ENCODE data around the gene TMEM139.

DNA sequence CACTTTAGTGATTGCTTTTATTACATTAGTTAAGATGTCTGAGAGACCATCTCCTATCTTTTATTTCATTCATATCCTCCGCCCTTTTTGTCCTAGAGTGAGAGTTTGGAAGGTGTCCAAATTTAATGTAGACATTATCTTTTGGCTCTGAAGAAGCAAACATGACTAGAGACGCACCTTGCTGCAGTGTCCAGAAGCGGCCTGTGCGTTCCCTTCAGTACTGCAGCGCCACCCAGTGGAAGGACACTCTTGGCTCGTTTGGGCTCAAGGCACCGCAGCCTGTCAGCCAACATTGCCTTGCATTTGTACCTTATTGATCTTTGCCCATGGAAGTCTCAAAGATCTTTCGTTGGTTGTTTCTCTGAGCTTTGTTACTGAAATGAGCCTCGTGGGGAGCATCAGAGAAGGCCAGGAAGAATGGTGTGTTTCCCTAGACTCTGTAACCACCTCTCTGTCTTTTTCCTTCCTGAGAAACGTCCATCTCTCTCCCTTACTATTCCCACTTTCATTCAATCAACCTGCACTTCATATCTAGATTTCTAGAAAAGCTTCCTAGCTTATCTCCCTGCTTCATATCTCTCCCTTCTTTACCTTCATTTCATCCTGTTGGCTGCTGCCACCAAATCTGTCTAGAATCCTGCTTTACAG, 20.8 kb downstream of the TMEM139 start:
- TF ChIP-seq, protein P1, sequence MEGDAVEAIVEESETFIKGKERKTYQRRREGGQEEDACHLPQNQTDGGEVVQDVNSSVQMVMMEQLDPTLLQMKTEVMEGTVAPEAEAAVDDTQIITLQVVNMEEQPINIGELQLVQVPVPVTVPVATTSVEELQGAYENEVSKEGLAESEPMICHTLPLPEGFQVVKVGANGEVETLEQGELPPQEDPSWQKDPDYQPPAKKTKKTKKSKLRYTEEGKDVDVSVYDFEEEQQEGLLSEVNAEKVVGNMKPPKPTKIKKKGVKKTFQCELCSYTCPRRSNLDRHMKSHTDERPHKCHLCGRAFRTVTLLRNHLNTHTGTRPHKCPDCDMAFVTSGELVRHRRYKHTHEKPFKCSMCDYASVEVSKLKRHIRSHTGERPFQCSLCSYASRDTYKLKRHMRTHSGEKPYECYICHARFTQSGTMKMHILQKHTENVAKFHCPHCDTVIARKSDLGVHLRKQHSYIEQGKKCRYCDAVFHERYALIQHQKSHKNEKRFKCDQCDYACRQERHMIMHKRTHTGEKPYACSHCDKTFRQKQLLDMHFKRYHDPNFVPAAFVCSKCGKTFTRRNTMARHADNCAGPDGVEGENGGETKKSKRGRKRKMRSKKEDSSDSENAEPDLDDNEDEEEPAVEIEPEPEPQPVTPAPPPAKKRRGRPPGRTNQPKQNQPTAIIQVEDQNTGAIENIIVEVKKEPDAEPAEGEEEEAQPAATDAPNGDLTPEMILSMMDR (conservative IDR thresholded peaks at IDR 0.05; ENCODE audit: low read depth, low read length), result peak; percentile 87
- TF ChIP-seq EZH2 (IDR thresholded peaks at IDR 0.05; ENCODE audit: borderline replicate concordance, low read depth, low read length, poor library complexity, severe bottlenecking), result no peak

All from A673 (cell line).